B cell (primary cell): ENCODE measurements around the gene ZNF639. TPM values are rescaled to one million over a fixed set of nuclear protein-coding genes. Genes with fewer than 3 reads are reported as not detected.
"Not testable (repeated sequence)": the region's sequence is repeated elsewhere in the genome, so short reads cannot be mapped to it uniquely, and the experiment has no call there.

Experiments
- ATAC-seq: fragments of 200-7000 bp; cut with Tn5 transposase; one replicate; pipeline ENCODE4 v1.10.0; 2021; ENCODE audit warnings: low read depth, mild to moderate bottlenecking, moderate number of reproducible peaks, moderate library complexity
- CTCF ChIA-PET: fragments of 350-600 bp; sonication (Branson Sonifier 250); formaldehyde crosslinking; loops from one replicate; lab custom pipeline; 2021; ENCODE audit warnings: antibody characterized with exemption, inconsistent platforms; lab: Charles Lee
- POLR2A ChIA-PET: fragments of 350-600 bp; sonication (Branson Sonifier 250); formaldehyde crosslinking; loops from one replicate; lab custom pipeline; 2021; ENCODE audit warnings: antibody characterized with exemption; lab: Charles Lee
- DNase-seq: peaks from one replicate; pipeline ENCODE4 v3.0.0; 2013
- H2AFZ ChIP-seq: 2 replicates; pipeline ENCODE4 v1.6.1; 2012; ENCODE audit warnings: mild to moderate bottlenecking, low read depth, low read length; ENCODE audit not compliant: insufficient read depth, poor library complexity, severe bottlenecking
- H3K27ac ChIP-seq, 2 donors: 1 replicate in 1 of 2; 2 replicates in 1 of 2; pipeline ENCODE4 v1.5.1; 2012 to 2013; ENCODE audit warnings: low read length in 2 of 2, mild to moderate bottlenecking in 2 of 2, moderate library complexity in 1 of 2
- H3K27me3 ChIP-seq, 4 experiments: fragments of 200-600 bp in 1 of 4; sonication (generic) in 1 of 4; replicated peaks in 1 of 4; 1 replicate in 2 of 4; 2 replicates in 2 of 4; pipeline versions ENCODE4 v1.6.1 to v1.7.0; 2013 to 2016; ENCODE audit warnings: low read length in 3 of 4, mild to moderate bottlenecking in 2 of 4, mixed read lengths in 1 of 4, moderate library complexity in 1 of 4; ENCODE audit not compliant: insufficient read depth in 4 of 4, control insufficient read depth in 3 of 4; ENCODE audit errors: control extremely low read depth in 1 of 4
- H3K36me3 ChIP-seq, 2 experiments: replicated peaks in 1 of 2; 1 replicate in 1 of 2; 2 replicates in 1 of 2; pipeline versions ENCODE4 v1.6.1 to v1.7.1; 2013; ENCODE audit warnings: low read length in 1 of 2; ENCODE audit not compliant: insufficient read depth in 2 of 2, control insufficient read depth in 1 of 2; ENCODE audit errors: control extremely low read depth in 1 of 2, extremely low read depth in 1 of 2
- H3K4me1 ChIP-seq, 2 donors: fragments of 200-600 bp in 1 of 2; sonication (generic) in 1 of 2; 1 replicate in 1 of 2; 2 replicates in 1 of 2; pipeline versions ENCODE4 v1.5.1 to v1.6.1; 2013 to 2017; ENCODE audit warnings: low read length in 2 of 2; ENCODE audit not compliant: control insufficient read depth in 2 of 2, insufficient read depth in 2 of 2
- H3K4me2 ChIP-seq: replicated peaks from 2 replicates; pipeline ENCODE3; 2012; ENCODE audit warnings: mild to moderate bottlenecking, low read depth, low read length; ENCODE audit not compliant: poor library complexity, severe bottlenecking
- H3K4me3 ChIP-seq, 5 experiments: fragments of 200-600 bp in 1 of 5; sonication (generic) in 1 of 5; 1 replicate in 3 of 5; 2 replicates in 2 of 5; pipeline versions ENCODE4 v1.5.1 to v1.7.0; 2011 to 2016; ENCODE audit warnings: low read length in 4 of 5, mild to moderate bottlenecking in 4 of 5, low read depth in 2 of 5, control low read depth in 1 of 5, moderate library complexity in 1 of 5; ENCODE audit not compliant: insufficient read depth in 1 of 5; ENCODE audit errors: control extremely low read depth in 1 of 5, extremely low read depth in 1 of 5
- H3K79me2 ChIP-seq: fragments of 200-600 bp; sonication (generic); one replicate; pipeline ENCODE4 v1.6.0; 2016; ENCODE audit warnings: low read length; ENCODE audit not compliant: control insufficient read depth, insufficient read depth
- H3K9ac ChIP-seq: fragments of 200-600 bp; sonication (generic); 2 replicates; pipeline ENCODE4 v1.6.1; 2017; ENCODE audit warnings: mild to moderate bottlenecking, low read length, moderate library complexity
- H3K9me3 ChIP-seq, 3 donors: one replicate each; pipeline versions ENCODE4 v1.6.1 to v1.7.1; 2013; ENCODE audit warnings: low read length in 2 of 3; ENCODE audit not compliant: control insufficient read depth in 2 of 3, insufficient read depth in 1 of 3; ENCODE audit errors: control extremely low read depth in 1 of 3
- H4K20me1 ChIP-seq: 2 replicates; pipeline ENCODE4 v1.6.0; 2012; ENCODE audit warnings: mild to moderate bottlenecking, low read length; ENCODE audit not compliant: insufficient read depth, control insufficient read depth, poor library complexity, severe bottlenecking
- H3K27ac Mint-ChIP-seq: one replicate; pipeline ENCODE4 v1.8.0; 2021; ENCODE audit warnings: mixed read lengths
- H3K27me3 Mint-ChIP-seq: one replicate; pipeline ENCODE4 v1.8.0; 2021; ENCODE audit warnings: mixed read lengths
- H3K4me1 Mint-ChIP-seq: one replicate; pipeline ENCODE4 v1.8.0; 2021; ENCODE audit warnings: mixed read lengths
- H3K4me3 Mint-ChIP-seq: one replicate; pipeline ENCODE4 v1.8.0; 2021; ENCODE audit warnings: mixed read lengths
- H3K9me3 Mint-ChIP-seq: one replicate; pipeline ENCODE4 v1.8.0; 2022; ENCODE audit warnings: mixed read lengths; ENCODE audit not compliant: insufficient read depth
- CTCF ChIP-seq: fragments of 200-600 bp; IDR thresholded peaks from one replicate; pipeline ENCODE4 v1.8.0; 2022; ENCODE audit warnings: antibody characterized with exemption, mild to moderate bottlenecking
- EZH2 ChIP-seq: IDR thresholded peaks from 2 replicates; pipeline ENCODE4 v1.6.1; 2012; ENCODE audit warnings: borderline replicate concordance, low read depth, mild to moderate bottlenecking, moderate library complexity, low read length; ENCODE audit not compliant: insufficient read depth, poor library complexity, severe bottlenecking
- WGBS: methylation state at CpG from one replicate; pipeline ENCODE4 v1.1.5; 2013; ENCODE audit warnings: missing lambda C conversion rate; ENCODE audit not compliant: insufficient coverage; 5-methylcytosine and 5-hydroxymethylcytosine counted together
- intact Hi-C: fragments of 100-400 bp; cut with micrococcal nuclease; formaldehyde crosslinking; loops from one replicate; pipeline ENCODE4 v1.10.0; 2022
- polyA minus RNA-seq: library from RNA; depleted of rRNA, polyadenylated mRNA; stranded (reverse); fragments of >200 nt; gene quantifications from 2 replicates; pipeline ENCODE4 v1.2.3, GENCODE V29; 2012
- polyA plus RNA-seq: library from polyadenylated mRNA; depleted of rRNA; stranded (reverse); fragments of >200 nt; gene quantifications from 2 replicates; pipeline ENCODE4 v1.2.3, GENCODE V29; 2012
- total RNA-seq, 2 donors: library from RNA; stranded (reverse); fragments of 120-200 nt in 1 of 2; gene quantifications; 1 replicate in 1 of 2; 2 replicates in 1 of 2; pipeline versions ENCODE4 v1.2.3 to v1.2.4, GENCODE V29; 2013 to 2022

Gene ZNF639
- total RNA-seq: 39.8 and 43.1 TPM in 2 replicates
- 56.3 TPM for total RNA-seq (2013)
- 22.4 and 35.5 TPM in 2 replicates for polyA plus RNA-seq
- polyA minus RNA-seq: 29.3 and 49.6 TPM in 2 replicates

DNA sequence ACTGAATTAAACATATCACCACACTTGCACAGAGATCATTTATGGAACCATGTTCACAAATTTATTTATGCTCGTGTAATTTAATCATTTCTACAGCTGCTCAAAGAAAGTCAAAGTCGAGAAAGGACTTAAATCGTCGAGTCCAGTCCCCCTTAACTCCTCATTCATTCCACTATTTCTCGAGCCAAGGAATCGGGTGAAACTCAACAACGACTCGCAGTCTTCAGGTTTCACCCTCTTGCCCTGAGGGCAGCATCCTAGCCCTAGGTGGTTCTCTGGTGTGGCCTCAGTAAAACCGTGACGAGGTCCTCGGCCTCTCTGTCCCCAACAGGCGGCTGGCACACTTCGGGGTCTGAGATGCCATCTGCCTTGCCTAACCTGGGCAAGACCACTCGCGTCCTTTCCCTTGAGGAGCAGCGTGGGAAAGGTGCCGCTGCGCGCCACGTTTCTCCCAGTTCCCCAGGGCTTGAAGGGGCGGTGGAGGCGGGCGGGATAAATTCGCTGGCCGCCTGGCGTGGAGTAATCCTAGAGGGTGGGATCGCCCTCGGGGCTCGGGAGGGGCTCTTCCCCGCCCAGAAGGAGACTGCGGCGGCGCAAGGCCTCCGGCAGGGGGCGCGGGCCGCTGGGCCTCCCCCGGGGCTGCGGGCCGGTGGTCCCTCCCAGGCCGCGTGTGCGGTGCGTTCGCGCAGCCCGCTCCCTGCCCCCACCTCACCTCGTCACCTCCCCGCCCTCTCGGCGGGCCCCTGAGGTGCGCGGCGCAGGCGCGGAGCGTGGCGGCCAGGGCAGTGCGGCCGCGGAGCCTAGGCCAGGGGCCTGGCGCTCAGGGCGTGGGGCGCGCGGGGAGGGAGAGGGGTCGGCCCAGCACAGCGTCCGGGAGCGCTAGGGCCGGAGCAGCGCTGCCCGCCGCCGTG is at the start of gene ZNF639:
Gene ZNF639 (plus strand): TSS at position 746 of the 911 bp plus-strand sequence. CDS start 5,263 bp downstream, outside the sequence.
- Histone ChIP-seq H4K20me1 (peaks cover 14% of the 10 kb centered on the region), H3K27ac (peak within 1 kb of the TSS; percentile 89 to 99), H3K4me2 (peak within 1 kb of the TSS; percentile 89), H3K79me2 (peaks cover 43% of the 10 kb centered on the region), H3K9me3 (no peaks in the 10 kb centered on the region), H3K4me1 (peaks cover 25% of the 10 kb centered on the region in 2 donors), H3K36me3 (no peaks in the 10 kb centered on the region), H3K27me3 (no peaks in the 10 kb centered on the region), H2AFZ (peak within 1 kb of the TSS; percentile 89), H3K4me3 (peak within 1 kb of the TSS; percentile 85 to 97 (median 92)), H3K9ac (peak within 1 kb of the TSS; percentile 99)
- DNase-seq (peak; percentile 93), ATAC-seq (peak; percentile 84)
- intact Hi-C loops: loop anchor here (1.0 to 5.0 kb wide), 10 partner anchors 25 to 885 kb away; partner anchors contain the start of genes ACTL6A, GNB4, MFN1 and MRPL47
- Mint-ChIP-seq H3K4me3 (peak within 1 kb of the TSS; percentile 96), H3K27me3 (no peaks in the 10 kb centered on the region), H3K27ac (peak within 1 kb of the TSS; percentile 95), H3K4me1 (peaks cover 30% of the 10 kb centered on the region), H3K9me3 (no peaks in the 10 kb centered on the region)
- POLR2A ChIA-PET: interaction anchor here (0.6 to 2.5 kb wide), 4 partner anchors 24 to 240 kb away, joined by 3 to 9 read pairs (median 4); partner anchors contain the start of genes ACTL6A, MFN1 and PIK3CA
- CTCF ChIA-PET: interaction anchor here (0.8 to 11.3 kb wide), 26 partner anchors 8 to 309 kb away, joined by 3 to 122 read pairs (median 6); partner anchors contain the start of genes ACTL6A, MFN1, PIK3CA and ZMAT3
- TF ChIP-seq EZH2: no peak
- peak; percentile 87 for TF ChIP-seq CTCF
- WGBS: 1% methylated on average over 68 of the region's 75 CpGs

GRCh38 chr3:179274434-179274833 is 48.4 kb upstream of the ZNF639 start:
- POLR2A ChIA-PET, H3K27ac ChIP-seq, H3K9me3 ChIP-seq, DNase-seq, H3K4me1 Mint-ChIP-seq, H2AFZ ChIP-seq, H3K4me3 Mint-ChIP-seq, H4K20me1 ChIP-seq, ATAC-seq, H3K27me3 ChIP-seq, H3K4me2 ChIP-seq, intact Hi-C loops, H3K36me3 ChIP-seq, H3K9me3 Mint-ChIP-seq, H3K9ac ChIP-seq, H3K27me3 Mint-ChIP-seq, H3K79me2 ChIP-seq, CTCF ChIA-PET, H3K4me1 ChIP-seq, H3K27ac Mint-ChIP-seq, H3K4me3 ChIP-seq: not testable (repeated sequence)
- WGBS: no CpG with 5 or more reads among the region's 2 CpGs
